ENCODE results near the gene CADM1. TPM values are rescaled to one million over a fixed set of nuclear protein-coding genes. Genes with fewer than 3 reads are reported as not detected.

The CADM1 gene
- total and polyA plus RNA-seq, 2 experiments from 2014 or later, result 16.5 to 18.0 TPM

GRCh38 chr11:115498354-115498753 is 5.9 kb downstream of the CADM1 start:
- no peak for DNase-seq (ENCODE audit: low spot score)
- no peaks in the 10 kb centered on the region for H3K36me3 Mint-ChIP-seq (ENCODE audit: low read depth)
- H2AFZ ChIP-seq, result no peak overlapping the region
- peaks cover 46% of the 10 kb centered on the region for H3K4me1 ChIP-seq (ENCODE audit: insufficient read depth)
- H3K79me2 ChIP-seq (replicated peaks; ENCODE audit: insufficient read depth), result peaks cover 4% of the 10 kb centered on the region; the same call in 1 of the 2 replicates
- peak overlapping the region; percentile 56 for H3K4me2 ChIP-seq
- TF ChIP-seq EZH2 (IDR thresholded peaks at IDR 0.05; ENCODE audit: low read depth, unreplicated experiment), result no peak
- no peak for TF ChIP-seq STAT1 (IDR thresholded peaks at IDR 0.05; ENCODE audit: unreplicated experiment)
- no peak for TF ChIP-seq CTCF (conservative IDR thresholded peaks at IDR 0.05; ENCODE audit: low read depth in 2 of 2)
- TF ChIP-seq, protein P1, sequence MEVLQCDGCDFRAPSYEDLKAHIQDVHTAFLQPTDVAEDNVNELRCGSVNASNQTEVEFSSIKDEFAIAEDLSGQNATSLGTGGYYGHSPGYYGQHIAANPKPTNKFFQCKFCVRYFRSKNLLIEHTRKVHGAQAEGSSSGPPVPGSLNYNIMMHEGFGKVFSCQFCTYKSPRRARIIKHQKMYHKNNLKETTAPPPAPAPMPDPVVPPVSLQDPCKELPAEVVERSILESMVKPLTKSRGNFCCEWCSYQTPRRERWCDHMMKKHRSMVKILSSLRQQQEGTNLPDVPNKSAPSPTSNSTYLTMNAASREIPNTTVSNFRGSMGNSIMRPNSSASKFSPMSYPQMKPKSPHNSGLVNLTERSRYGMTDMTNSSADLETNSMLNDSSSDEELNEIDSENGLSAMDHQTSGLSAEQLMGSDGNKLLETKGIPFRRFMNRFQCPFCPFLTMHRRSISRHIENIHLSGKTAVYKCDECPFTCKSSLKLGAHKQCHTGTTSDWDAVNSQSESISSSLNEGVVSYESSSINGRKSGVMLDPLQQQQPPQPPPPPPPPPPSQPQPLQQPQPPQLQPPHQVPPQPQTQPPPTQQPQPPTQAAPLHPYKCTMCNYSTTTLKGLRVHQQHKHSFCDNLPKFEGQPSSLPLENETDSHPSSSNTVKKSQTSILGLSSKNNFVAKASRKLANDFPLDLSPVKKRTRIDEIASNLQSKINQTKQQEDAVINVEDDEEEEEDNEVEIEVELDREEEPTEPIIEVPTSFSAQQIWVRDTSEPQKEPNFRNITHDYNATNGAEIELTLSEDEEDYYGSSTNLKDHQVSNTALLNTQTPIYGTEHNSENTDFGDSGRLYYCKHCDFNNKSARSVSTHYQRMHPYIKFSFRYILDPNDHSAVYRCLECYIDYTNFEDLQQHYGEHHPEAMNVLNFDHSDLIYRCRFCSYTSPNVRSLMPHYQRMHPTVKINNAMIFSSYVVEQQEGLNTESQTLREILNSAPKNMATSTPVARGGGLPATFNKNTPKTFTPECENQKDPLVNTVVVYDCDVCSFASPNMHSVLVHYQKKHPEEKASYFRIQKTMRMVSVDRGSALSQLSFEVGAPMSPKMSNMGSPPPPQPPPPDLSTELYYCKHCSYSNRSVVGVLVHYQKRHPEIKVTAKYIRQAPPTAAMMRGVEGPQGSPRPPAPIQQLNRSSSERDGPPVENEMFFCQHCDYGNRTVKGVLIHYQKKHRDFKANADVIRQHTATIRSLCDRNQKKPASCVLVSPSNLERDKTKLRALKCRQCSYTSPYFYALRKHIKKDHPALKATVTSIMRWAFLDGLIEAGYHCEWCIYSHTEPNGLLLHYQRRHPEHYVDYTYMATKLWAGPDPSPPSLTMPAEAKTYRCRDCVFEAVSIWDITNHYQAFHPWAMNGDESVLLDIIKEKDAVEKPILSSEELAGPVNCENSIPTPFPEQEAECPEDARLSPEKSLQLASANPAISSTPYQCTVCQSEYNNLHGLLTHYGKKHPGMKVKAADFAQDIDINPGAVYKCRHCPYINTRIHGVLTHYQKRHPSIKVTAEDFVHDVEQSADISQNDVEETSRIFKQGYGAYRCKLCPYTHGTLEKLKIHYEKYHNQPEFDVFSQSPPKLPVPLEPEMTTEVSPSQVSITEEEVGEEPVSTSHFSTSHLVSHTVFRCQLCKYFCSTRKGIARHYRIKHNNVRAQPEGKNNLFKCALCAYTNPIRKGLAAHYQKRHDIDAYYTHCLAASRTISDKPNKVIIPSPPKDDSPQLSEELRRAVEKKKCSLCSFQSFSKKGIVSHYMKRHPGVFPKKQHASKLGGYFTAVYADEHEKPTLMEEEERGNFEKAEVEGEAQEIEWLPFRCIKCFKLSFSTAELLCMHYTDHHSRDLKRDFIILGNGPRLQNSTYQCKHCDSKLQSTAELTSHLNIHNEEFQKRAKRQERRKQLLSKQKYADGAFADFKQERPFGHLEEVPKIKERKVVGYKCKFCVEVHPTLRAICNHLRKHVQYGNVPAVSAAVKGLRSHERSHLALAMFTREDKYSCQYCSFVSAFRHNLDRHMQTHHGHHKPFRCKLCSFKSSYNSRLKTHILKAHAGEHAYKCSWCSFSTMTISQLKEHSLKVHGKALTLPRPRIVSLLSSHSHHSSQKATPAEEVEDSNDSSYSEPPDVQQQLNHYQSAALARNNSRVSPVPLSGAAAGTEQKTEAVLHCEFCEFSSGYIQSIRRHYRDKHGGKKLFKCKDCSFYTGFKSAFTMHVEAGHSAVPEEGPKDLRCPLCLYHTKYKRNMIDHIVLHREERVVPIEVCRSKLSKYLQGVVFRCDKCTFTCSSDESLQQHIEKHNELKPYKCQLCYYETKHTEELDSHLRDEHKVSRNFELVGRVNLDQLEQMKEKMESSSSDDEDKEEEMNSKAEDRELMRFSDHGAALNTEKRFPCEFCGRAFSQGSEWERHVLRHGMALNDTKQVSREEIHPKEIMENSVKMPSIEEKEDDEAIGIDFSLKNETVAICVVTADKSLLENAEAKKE (CRISPR knock-in tag; IDR thresholded peaks at IDR 0.05), result no peak
- no peak for TF ChIP-seq REST (IDR thresholded peaks at IDR 0.05; ENCODE audit: unreplicated experiment)
- peaks cover 26% of the 10 kb centered on the region for H3K4me1 Mint-ChIP-seq
- no peak overlapping the region for H3K27ac ChIP-seq (ENCODE audit: low read depth)
- no peaks in the 10 kb centered on the region for H3K36me3 ChIP-seq (ENCODE audit: insufficient read depth)
- H3K4me3 ChIP-seq, result peak overlapping the region; percentile 26; the same call in 1 of the 2 replicates
- H3K9me3 Mint-ChIP-seq, result no peaks in the 10 kb centered on the region
- H3K27me3 ChIP-seq (ENCODE audit: insufficient read depth), result peaks cover 50% of the 10 kb centered on the region
- H3K27me3 Mint-ChIP-seq (ENCODE audit: insufficient read depth, low read depth, poor library complexity), result peaks cover 3% of the 10 kb centered on the region
- H3K27ac Mint-ChIP-seq, result no peak overlapping the region
- ATAC-seq, result no peak
- H3K4me3 Mint-ChIP-seq, result no peak overlapping the region
- peaks cover 20% of the 10 kb centered on the region for H4K20me1 ChIP-seq (replicated peaks; ENCODE audit: insufficient read depth)
- H3K9me2 ChIP-seq (ENCODE audit: insufficient read depth), result no peaks in the 10 kb centered on the region
- no peaks in the 10 kb centered on the region; the same call in 1 of the 2 replicates for H3F3A ChIP-seq (replicated peaks; ENCODE audit: low read depth)
